Spleen (tissue), 7 donors: ENCODE data around the gene SORD.
"Not testable (repeated sequence)": the region's sequence is repeated elsewhere in the genome, so short reads cannot be mapped to it uniquely, and the experiment has no call there.

Source experiments
- CTCF ChIP-seq, 11 experiments: fragments of 200-600 bp in 7 of 11; fragments of 450-650 bp in 4 of 11; sonication (generic) in 4 of 11; IDR thresholded peaks in 8 of 11; conservative IDR thresholded peaks in 3 of 11; 1 replicate in 7 of 11; 2 replicates in 4 of 11; pipeline versions ENCODE4 v1.4.0 to v1.8.0; 2016 to 2021; ENCODE audit warnings: antibody characterized with exemption in 11 of 11, inconsistent platforms in 4 of 11, mild to moderate bottlenecking in 1 of 11
- POLR2A ChIP-seq, 3 donors: fragments of 450-650 bp; IDR thresholded peaks; one replicate each; pipeline ENCODE4 v1.5.1; 2017; ENCODE audit warnings: antibody characterized with exemption in 3 of 3, mild to moderate bottlenecking in 1 of 3
- donor health status: DM: no; HTN: no; CAD: no; lungs with moderate emphysema.
- donor health status: DM: no; HTN: no; CAD: no.
- donor health status: DM: no; HTN: no; CAD: no.

DNA sequence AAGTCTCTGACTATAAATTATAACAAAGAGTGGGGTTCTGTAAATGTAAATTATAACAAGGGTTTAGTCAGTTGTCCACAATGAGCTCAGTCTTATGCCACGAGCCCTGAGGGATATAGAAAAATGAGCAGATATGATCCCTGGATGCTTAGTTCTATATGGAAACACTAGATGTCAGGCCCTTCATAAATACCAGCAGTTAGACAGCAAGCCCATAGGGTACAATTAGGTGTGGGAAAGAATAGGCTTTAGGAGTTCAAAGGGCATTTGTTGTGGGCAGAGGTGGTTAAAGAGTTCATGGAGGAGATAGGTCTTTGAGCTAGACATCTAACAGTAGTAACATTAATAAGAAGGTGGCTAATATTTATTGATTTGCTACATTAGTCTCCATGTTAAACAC is 21.3 kb downstream of the SORD start:
- not testable (repeated sequence) for TF ChIP-seq POLR2A (IDR thresholded peaks at IDR 0.05); CTCF (IDR thresholded peaks at IDR 0.05 in 8 of 11, conservative IDR thresholded peaks at IDR 0.05 in 3 of 11)
